Loucy (cell line): ENCODE data around the gene FAM114A2.

Source experiments
- H2AFZ ChIP-seq: fragments of 200-600 bp; sonication (generic); 2 replicates; pipeline ENCODE4 v1.6.0; 2016; ENCODE audit warnings: antibody characterized with exemption, mild to moderate bottlenecking, low read length, moderate library complexity
- H3F3A ChIP-seq: fragments of 200-600 bp; 2 replicates; pipeline ENCODE4 v1.6.0; 2016; ENCODE audit warnings: antibody characterized with exemption, low read depth, mild to moderate bottlenecking
- H3K27me3 ChIP-seq: fragments of 200-600 bp; sonication (generic); 2 replicates; pipeline ENCODE4 v1.6.1; 2014; ENCODE audit warnings: low read length, mild to moderate bottlenecking; ENCODE audit not compliant: insufficient read depth, poor library complexity, severe bottlenecking
- H3K36me3 ChIP-seq: fragments of 200-600 bp; sonication (generic); 2 replicates; pipeline ENCODE4 v1.6.1; 2016; ENCODE audit warnings: low read length; ENCODE audit not compliant: insufficient read depth
- H3K4me1 ChIP-seq: fragments of 200-600 bp; sonication (generic); 2 replicates; pipeline ENCODE4 v1.5.1; 2014; ENCODE audit warnings: low read length, mild to moderate bottlenecking; ENCODE audit not compliant: insufficient read depth, poor library complexity, severe bottlenecking
- H3K4me2 ChIP-seq: fragments of 200-600 bp; sonication (generic); 2 replicates; pipeline ENCODE4 v1.6.0; 2014; ENCODE audit warnings: antibody characterized with exemption, low read length, low read depth, mild to moderate bottlenecking; ENCODE audit not compliant: poor library complexity, severe bottlenecking
- H3K4me3 ChIP-seq: fragments of 200-600 bp; sonication (generic); 2 replicates; pipeline ENCODE4 v1.5.1; 2014; ENCODE audit warnings: low read length, mild to moderate bottlenecking, mixed read lengths; ENCODE audit not compliant: poor library complexity, severe bottlenecking
- H3K79me2 ChIP-seq: fragments of 200-600 bp; sonication (generic); 2 replicates; pipeline ENCODE4 v1.6.1; 2014; ENCODE audit warnings: low read length; ENCODE audit not compliant: insufficient read depth
- H3K9ac ChIP-seq: fragments of 200-600 bp; sonication (generic); 2 replicates; pipeline ENCODE4 v1.6.0; 2014; ENCODE audit warnings: mild to moderate bottlenecking, low read depth, low read length, moderate library complexity; ENCODE audit not compliant: poor library complexity, severe bottlenecking
- H3K9me2 ChIP-seq: fragments of 200-600 bp; sonication (generic); replicated peaks from 2 replicates; pipeline ENCODE4 v1.6.1; 2016; ENCODE audit warnings: low read depth, low read length, mixed read lengths
- H3K9me3 ChIP-seq: fragments of 200-600 bp; sonication (generic); 2 replicates; pipeline ENCODE4 v1.6.1; 2014; ENCODE audit warnings: mild to moderate bottlenecking, antibody characterized with exemption, low read length, low read depth; ENCODE audit not compliant: insufficient read depth
- H4K20me1 ChIP-seq: fragments of 200-600 bp; sonication (generic); 2 replicates; pipeline ENCODE4 v1.6.0; 2014; ENCODE audit warnings: antibody characterized with exemption, low read length, mild to moderate bottlenecking; ENCODE audit not compliant: insufficient read depth, poor library complexity, severe bottlenecking
- EZH2phosphoT487 ChIP-seq: fragments of 200-600 bp; IDR thresholded peaks from 2 replicates; pipeline ENCODE4 v1.6.1; 2018; ENCODE audit warnings: antibody characterized with exemption, mild to moderate bottlenecking, moderate library complexity, borderline replicate concordance
- TF ChIP-seq, protein P1 (sequence below): fragments of 200-600 bp; sonication (generic); conservative IDR thresholded peaks from 2 replicates; pipeline ENCODE4 v1.5.1; 2014; ENCODE audit warnings: mild to moderate bottlenecking, antibody characterized with exemption, low read length

FAM114A2 gene

DNA sequence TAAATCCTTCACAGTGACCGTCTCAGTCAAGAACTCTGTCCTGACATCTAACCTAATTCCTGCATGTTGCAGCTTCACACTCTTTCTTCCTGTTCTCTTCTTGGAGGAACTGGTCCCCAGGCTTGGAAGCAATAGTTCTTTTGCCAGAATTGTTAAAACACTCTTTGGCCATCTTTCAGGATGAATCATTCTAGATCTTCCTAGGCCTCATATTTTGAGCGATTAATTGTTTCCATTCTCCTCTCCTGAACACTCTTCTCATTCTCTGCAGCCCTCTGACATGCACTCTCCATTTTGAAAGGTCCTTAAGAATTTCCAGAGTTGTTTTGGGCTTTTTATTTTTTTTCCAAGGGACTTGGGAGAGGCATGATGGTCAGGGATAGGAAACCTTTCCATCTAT is 85.8 kb downstream of the FAM114A2 start:
- Histone ChIP-seq H3K9me3 (no peaks in the 10 kb centered on the region), H4K20me1 (no peaks in the 10 kb centered on the region), H3K27me3 (no peaks in the 10 kb centered on the region), H3K9ac (no peak overlapping the region), H3K4me2 (no peak overlapping the region), H3K79me2 (no peaks in the 10 kb centered on the region), H3K4me3 (no peak overlapping the region), H3K9me2 (no peaks in the 10 kb centered on the region), H3K36me3 (no peaks in the 10 kb centered on the region), H3K4me1 (no peaks in the 10 kb centered on the region), H2AFZ (no peak overlapping the region), H3F3A (no peaks in the 10 kb centered on the region)
- TF ChIP-seq EZH2phosphoT487, result no peak
- TF ChIP-seq, protein P1, sequence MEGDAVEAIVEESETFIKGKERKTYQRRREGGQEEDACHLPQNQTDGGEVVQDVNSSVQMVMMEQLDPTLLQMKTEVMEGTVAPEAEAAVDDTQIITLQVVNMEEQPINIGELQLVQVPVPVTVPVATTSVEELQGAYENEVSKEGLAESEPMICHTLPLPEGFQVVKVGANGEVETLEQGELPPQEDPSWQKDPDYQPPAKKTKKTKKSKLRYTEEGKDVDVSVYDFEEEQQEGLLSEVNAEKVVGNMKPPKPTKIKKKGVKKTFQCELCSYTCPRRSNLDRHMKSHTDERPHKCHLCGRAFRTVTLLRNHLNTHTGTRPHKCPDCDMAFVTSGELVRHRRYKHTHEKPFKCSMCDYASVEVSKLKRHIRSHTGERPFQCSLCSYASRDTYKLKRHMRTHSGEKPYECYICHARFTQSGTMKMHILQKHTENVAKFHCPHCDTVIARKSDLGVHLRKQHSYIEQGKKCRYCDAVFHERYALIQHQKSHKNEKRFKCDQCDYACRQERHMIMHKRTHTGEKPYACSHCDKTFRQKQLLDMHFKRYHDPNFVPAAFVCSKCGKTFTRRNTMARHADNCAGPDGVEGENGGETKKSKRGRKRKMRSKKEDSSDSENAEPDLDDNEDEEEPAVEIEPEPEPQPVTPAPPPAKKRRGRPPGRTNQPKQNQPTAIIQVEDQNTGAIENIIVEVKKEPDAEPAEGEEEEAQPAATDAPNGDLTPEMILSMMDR, result no peak

DNA sequence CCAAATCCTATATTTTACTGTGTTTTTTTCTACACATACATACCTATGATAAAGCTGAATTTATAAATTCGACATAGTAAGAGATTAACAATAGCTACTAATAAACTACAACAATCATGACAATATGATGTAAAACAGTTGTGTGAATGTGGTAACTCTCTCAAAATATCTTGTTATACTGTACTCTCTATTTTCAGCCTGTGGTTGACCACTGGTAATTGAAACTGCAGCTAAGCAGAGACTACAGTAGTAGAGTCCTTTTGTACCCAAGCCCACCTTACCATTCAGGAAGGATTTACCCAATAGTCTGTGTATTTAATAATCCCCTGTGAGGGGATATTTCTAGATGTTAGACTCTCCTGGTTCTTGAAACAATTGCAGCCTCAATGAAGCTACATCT is 86.7 kb downstream of the FAM114A2 start:
- no peaks in the 10 kb centered on the region for H3K36me3 ChIP-seq
- no peak overlapping the region for H3K4me3 ChIP-seq
- H3K9ac ChIP-seq, result no peak overlapping the region
- H4K20me1 ChIP-seq, result no peaks in the 10 kb centered on the region
- H2AFZ ChIP-seq, result no peak overlapping the region
- no peaks in the 10 kb centered on the region for H3K4me1 ChIP-seq
- no peaks in the 10 kb centered on the region for H3K27me3 ChIP-seq
- TF ChIP-seq, protein P1, result no peak
- no peak for TF ChIP-seq EZH2phosphoT487
- no peaks in the 10 kb centered on the region for H3F3A ChIP-seq
- no peaks in the 10 kb centered on the region for H3K79me2 ChIP-seq
- H3K4me2 ChIP-seq, result no peak overlapping the region
- H3K9me3 ChIP-seq, result no peaks in the 10 kb centered on the region
- no peaks in the 10 kb centered on the region for H3K9me2 ChIP-seq

DNA sequence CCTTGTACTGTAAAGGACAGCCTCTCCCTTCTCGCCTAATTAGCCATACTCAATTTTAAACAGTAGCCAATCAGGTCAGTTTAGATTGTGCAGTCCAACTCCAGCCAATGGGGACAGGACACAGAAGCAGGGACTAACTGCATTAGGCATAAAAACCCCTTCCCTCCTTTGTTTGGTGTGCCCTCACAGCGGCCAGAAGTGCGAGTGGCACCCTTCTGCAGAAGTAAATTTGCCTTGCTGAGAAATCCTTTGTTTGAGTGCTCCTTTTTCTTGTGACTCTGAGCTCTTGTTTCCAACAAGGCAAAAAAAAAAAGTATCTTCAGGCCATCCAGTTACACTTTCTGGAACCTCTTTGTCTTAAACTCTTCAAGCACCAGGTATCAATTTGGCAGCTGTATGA is 97.4 kb downstream of the FAM114A2 start:
- Histone ChIP-seq H3K9me3 (no peaks in the 10 kb centered on the region), H3K4me1 (no peaks in the 10 kb centered on the region), H3K4me3 (no peak overlapping the region), H3K79me2 (no peaks in the 10 kb centered on the region), H3K9me2 (no peaks in the 10 kb centered on the region), H3K27me3 (no peaks in the 10 kb centered on the region), H3K4me2 (no peak overlapping the region), H3K36me3 (no peaks in the 10 kb centered on the region), H3K9ac (no peak overlapping the region), H4K20me1 (no peaks in the 10 kb centered on the region), H2AFZ (no peak overlapping the region), H3F3A (no peaks in the 10 kb centered on the region)
- TF ChIP-seq, protein P1, result no peak
- no peak for TF ChIP-seq EZH2phosphoT487
